Activated T-cell treated with anti-CD3 and anti-CD28 coated beads, Interleukin-2, amount 50 U/mL, for 72 hours (primary cell): Measurements from ENCODE around the gene P4HA3. TPM values are rescaled to one million over a fixed set of nuclear protein-coding genes. Genes with fewer than 3 reads are reported as not detected.
A peak's percentile ranks its signal among the peaks of the same experiment; 100 is the strongest.

ENCODE experiments used
- ATAC-seq, 2 donors: fragments of 150-1000 bp; cut with Tn5 transposase; replicated peaks in 1 of 2; 2 replicates each; pipeline ENCODE4 v1.10.0; 2021; ENCODE audit warnings: moderate library complexity in 2 of 2, mild to moderate bottlenecking in 1 of 2
- DNase-seq, 2 donors: peaks; one replicate each; pipeline ENCODE4 v3.0.0; 2021 to 2022; ENCODE audit warnings: mixed read lengths in 1 of 2
- H3K27ac Mint-ChIP-seq: one replicate; pipeline ENCODE4 v1.8.0; 2022; ENCODE audit warnings: mild to moderate bottlenecking, moderate library complexity, mixed read lengths
- H3K27me3 Mint-ChIP-seq: one replicate; pipeline ENCODE4 v1.8.0; 2022; ENCODE audit warnings: low read depth, mixed read lengths
- H3K36me3 Mint-ChIP-seq, 2 donors: one replicate each; pipeline ENCODE4 v1.8.0; 2022; ENCODE audit warnings: mixed read lengths in 2 of 2, mild to moderate bottlenecking in 1 of 2; ENCODE audit not compliant: insufficient read depth in 2 of 2
- H3K4me1 Mint-ChIP-seq: one replicate; pipeline ENCODE4 v1.8.0; 2022; ENCODE audit warnings: low read depth, mixed read lengths
- H3K4me3 Mint-ChIP-seq, 2 donors: one replicate each; pipeline ENCODE4 v1.8.0; 2022; ENCODE audit warnings: mild to moderate bottlenecking in 2 of 2, mixed read lengths in 2 of 2, moderate library complexity in 2 of 2
- H3K9me3 Mint-ChIP-seq, 2 donors: one replicate each; pipeline ENCODE4 v1.8.0; 2022; ENCODE audit warnings: mixed read lengths in 2 of 2
- total RNA-seq, 2 donors: library from RNA; stranded (reverse); gene quantifications; one replicate each; pipeline ENCODE4 v1.2.3, GENCODE V29; 2022

The P4HA3 gene
- total RNA-seq, 2 donors from 2014 or later, result not detected

GRCh38 chr11:74276581-74276980, 34.9 kb downstream of the P4HA3 start:
- DNase-seq (no peak), ATAC-seq (no peak)
- Mint-ChIP-seq H3K27me3 (peaks cover 9% of the 10 kb centered on the region), H3K36me3 (no peaks in the 10 kb centered on the region), H3K4me3 (no peak overlapping the region), H3K4me1 (no peaks in the 10 kb centered on the region), H3K9me3 (no peaks in the 10 kb centered on the region), H3K27ac (no peak overlapping the region)

- H3K27me3 Mint-ChIP-seq, result peaks cover 12% of the 10 kb centered on the region
Measured at GRCh38 chr11:74272276-74272675, 39.2 kb downstream of the P4HA3 start.

GRCh38 chr11:74269161-74269811, 42.2 kb downstream of the P4HA3 start:
- no peaks in the 10 kb centered on the region for H3K9me3 Mint-ChIP-seq
- peak; percentile 65 to 66 for ATAC-seq
- peaks cover 24% of the 10 kb centered on the region for H3K4me1 Mint-ChIP-seq
- H3K36me3 Mint-ChIP-seq, result no peaks in the 10 kb centered on the region
- peak; percentile 15 to 29 for DNase-seq
- H3K27ac Mint-ChIP-seq, result no peak overlapping the region
- H3K4me3 Mint-ChIP-seq, result no peak overlapping the region
- H3K27me3 Mint-ChIP-seq, result peaks cover 12% of the 10 kb centered on the region

More at GRCh38 chr11:74272276-74272675, 39.2 kb downstream of the P4HA3 start:
- Mint-ChIP-seq H3K9me3 (no peaks in the 10 kb centered on the region), H3K27ac (no peak overlapping the region), H3K4me1 (peaks cover 24% of the 10 kb centered on the region), H3K4me3 (no peak overlapping the region), H3K36me3 (no peaks in the 10 kb centered on the region)
- no peak for ATAC-seq
- no peak for DNase-seq

GRCh38 chr11:74268456-74268855, 43.0 kb downstream of the P4HA3 start:
- peaks cover 12% of the 10 kb centered on the region for H3K27me3 Mint-ChIP-seq
- H3K4me3 Mint-ChIP-seq, result no peak overlapping the region
- no peaks in the 10 kb centered on the region for H3K36me3 Mint-ChIP-seq
- peaks cover 24% of the 10 kb centered on the region for H3K4me1 Mint-ChIP-seq
- H3K27ac Mint-ChIP-seq, result no peak overlapping the region
- no peaks in the 10 kb centered on the region for H3K9me3 Mint-ChIP-seq
- DNase-seq (no peak), ATAC-seq (no peak)

- Mint-ChIP-seq H3K4me1 (peaks cover 24% of the 10 kb centered on the region), H3K27me3 (peaks cover 7% of the 10 kb centered on the region), H3K27ac (no peak overlapping the region), H3K36me3 (no peaks in the 10 kb centered on the region), H3K4me3 (no peak overlapping the region), H3K9me3 (no peaks in the 10 kb centered on the region)
- DNase-seq, result no peak
- ATAC-seq, result no peak
Measured at GRCh38 chr11:74267014-74267413, 44.4 kb downstream of the P4HA3 start.

GRCh38 chr11:74265256-74265655, 46.2 kb downstream of the P4HA3 start:
- H3K9me3 Mint-ChIP-seq, result no peaks in the 10 kb centered on the region
- H3K4me3 Mint-ChIP-seq, result no peak overlapping the region
- no peak for ATAC-seq
- no peaks in the 10 kb centered on the region for H3K27me3 Mint-ChIP-seq
- no peak overlapping the region for H3K27ac Mint-ChIP-seq
- DNase-seq, result no peak
- no peaks in the 10 kb centered on the region for H3K36me3 Mint-ChIP-seq
- H3K4me1 Mint-ChIP-seq, result peaks cover 23% of the 10 kb centered on the region

- DNase-seq, result no peak
- Mint-ChIP-seq H3K27ac (no peak overlapping the region), H3K27me3 (no peaks in the 10 kb centered on the region), H3K4me1 (no peaks in the 10 kb centered on the region), H3K9me3 (no peaks in the 10 kb centered on the region), H3K36me3 (no peaks in the 10 kb centered on the region), H3K4me3 (no peak overlapping the region)
- ATAC-seq, result no peak
Measured at GRCh38 chr11:74262725-74263124, 48.7 kb downstream of the P4HA3 start.

- Mint-ChIP-seq H3K4me1 (no peaks in the 10 kb centered on the region), H3K9me3 (no peaks in the 10 kb centered on the region), H3K27ac (no peak overlapping the region), H3K4me3 (no peak overlapping the region), H3K36me3 (no peaks in the 10 kb centered on the region), H3K27me3 (no peaks in the 10 kb centered on the region)
- no peak for ATAC-seq
- DNase-seq, result no peak
Measured at GRCh38 chr11:74257959-74258553, 53.4 kb downstream of the P4HA3 start.

- no peak overlapping the region for H3K4me3 Mint-ChIP-seq
- H3K36me3 Mint-ChIP-seq, result no peaks in the 10 kb centered on the region
- ATAC-seq (no peak), DNase-seq (no peak)
- no peaks in the 10 kb centered on the region for H3K27me3 Mint-ChIP-seq
- H3K9me3 Mint-ChIP-seq, result no peaks in the 10 kb centered on the region
- H3K4me1 Mint-ChIP-seq, result no peaks in the 10 kb centered on the region
- H3K27ac Mint-ChIP-seq, result no peak overlapping the region
Measured at GRCh38 chr11:74256378-74257133, 54.9 kb downstream of the P4HA3 start.

GRCh38 chr11:74255741-74256375, 55.6 kb downstream of the P4HA3 start:
- Mint-ChIP-seq H3K4me3 (no peak overlapping the region), H3K9me3 (no peaks in the 10 kb centered on the region), H3K36me3 (no peaks in the 10 kb centered on the region), H3K4me1 (no peaks in the 10 kb centered on the region), H3K27me3 (no peaks in the 10 kb centered on the region), H3K27ac (no peak overlapping the region)
- ATAC-seq, result peak; percentile 61
- DNase-seq, result peak; percentile 40 to 59

GRCh38 chr11:74253361-74253760, 58.1 kb downstream of the P4HA3 start:
- peaks cover 0 to 2% of the 10 kb centered on the region in 2 donors for H3K36me3 Mint-ChIP-seq
- no peaks in the 10 kb centered on the region for H3K9me3 Mint-ChIP-seq
- no peak for ATAC-seq
- H3K27ac Mint-ChIP-seq, result no peak overlapping the region
- DNase-seq, result no peak
- H3K4me1 Mint-ChIP-seq, result no peaks in the 10 kb centered on the region
- no peak overlapping the region for H3K4me3 Mint-ChIP-seq
- no peaks in the 10 kb centered on the region for H3K27me3 Mint-ChIP-seq

GRCh38 chr11:74249496-74249895, 61.9 kb downstream of the P4HA3 start:
- Mint-ChIP-seq H3K36me3 (peaks cover 1 to 5% of the 10 kb centered on the region in 2 donors), H3K4me3 (no peak overlapping the region), H3K27me3 (no peaks in the 10 kb centered on the region), H3K4me1 (no peaks in the 10 kb centered on the region), H3K9me3 (no peaks in the 10 kb centered on the region), H3K27ac (no peak overlapping the region)
- ATAC-seq (no peak), DNase-seq (no peak)

- H3K4me1 Mint-ChIP-seq, result no peaks in the 10 kb centered on the region
- no peaks in the 10 kb centered on the region for H3K9me3 Mint-ChIP-seq
- ATAC-seq, result no peak
- no peaks in the 10 kb centered on the region for H3K27me3 Mint-ChIP-seq
- H3K36me3 Mint-ChIP-seq, result peaks cover 1 to 5% of the 10 kb centered on the region in 2 donors
- no peak overlapping the region for H3K4me3 Mint-ChIP-seq
- H3K27ac Mint-ChIP-seq, result no peak overlapping the region
- no peak for DNase-seq
Measured at GRCh38 chr11:74248469-74248868, 63.0 kb downstream of the P4HA3 start.
